HL-60 (cell line): ENCODE results near the gene KDM4C.

Experiments
- DNase-seq, 2 experiments: peaks; one replicate each; pipeline ENCODE4 v3.0.0-alpha.2; 2010 to 2020; ENCODE audit warnings: low read depth in 1 of 2, low spot score in 1 of 2
- H3K27ac ChIP-seq: fragments of 250-450 bp; sonication (Bioruptor Pico); replicated peaks from 2 replicates; pipeline ENCODE4 v1.5.1; 2020; ENCODE audit warnings: mild to moderate bottlenecking, moderate library complexity
- H3K27me3 ChIP-seq: fragments of 250-450 bp; sonication (Bioruptor Pico); 2 replicates; pipeline ENCODE4 v1.5.1; 2021; ENCODE audit warnings: mild to moderate bottlenecking, moderate library complexity; ENCODE audit not compliant: insufficient read depth, poor library complexity, severe bottlenecking
- H3K4me3 ChIP-seq: replicated peaks from 2 replicates; pipeline ENCODE4 v1.5.1; 2011; ENCODE audit warnings: mild to moderate bottlenecking, control low read depth, low read length; ENCODE audit not compliant: insufficient read depth
- GABPA ChIP-seq: IDR thresholded peaks from 2 replicates; pipeline ENCODE4 v1.6.1; 2012; ENCODE audit warnings: low read depth
- POLR2AphosphoS5 ChIP-seq: IDR thresholded peaks from 2 replicates; pipeline ENCODE4 v1.6.1; 2012; ENCODE audit warnings: low read depth
- SPI1 ChIP-seq: IDR thresholded peaks from 2 replicates; pipeline ENCODE4 v1.6.1; 2012; ENCODE audit warnings: low read depth, mild to moderate bottlenecking, borderline replicate concordance
- TF ChIP-seq, protein P1 (sequence below): IDR thresholded peaks from one replicate; pipeline ENCODE4 v1.5.1; 2011; ENCODE audit warnings: low read length, control low read depth, inconsistent platforms; ENCODE audit not compliant: insufficient read depth
- TF ChIP-seq, protein P2 (sequence below): IDR thresholded peaks from 2 replicates; pipeline ENCODE4 v1.6.1; 2012; ENCODE audit warnings: low read depth; ENCODE audit not compliant: insufficient replicate concordance

Gene KDM4C

DNA sequence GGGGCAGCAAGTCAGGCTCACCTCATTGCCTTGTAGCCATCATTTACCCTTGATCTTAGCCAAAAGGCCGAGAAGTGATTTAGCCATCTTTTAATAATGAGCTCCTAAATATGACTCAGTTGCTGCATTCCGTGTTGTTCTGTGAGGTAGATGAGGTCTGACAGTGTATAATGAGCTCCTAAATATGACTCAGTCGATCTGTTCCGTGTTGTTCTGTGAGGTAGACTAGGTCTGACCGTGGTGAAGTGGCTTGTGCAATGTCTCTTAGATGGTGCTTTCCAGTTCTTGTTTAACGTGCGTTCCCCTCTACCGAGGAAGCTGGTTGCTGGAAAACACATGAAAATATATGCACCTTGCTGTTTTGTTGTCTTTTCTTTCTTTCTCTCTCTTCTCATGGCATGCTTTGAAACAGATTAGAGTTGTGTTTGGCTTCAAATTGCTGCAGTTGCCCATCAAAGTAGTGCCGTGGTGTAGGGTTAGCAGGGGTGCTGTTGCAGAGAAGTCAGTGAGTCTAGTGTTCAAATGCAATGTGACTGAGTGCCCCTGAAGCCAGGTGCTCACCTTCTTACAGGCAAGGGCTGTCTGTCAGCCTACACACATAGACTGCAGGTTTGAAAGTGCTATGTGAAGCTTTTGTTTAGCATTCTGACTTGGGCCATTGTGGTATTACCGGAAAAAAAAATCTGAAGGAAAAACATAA, 118.6 kb downstream of the KDM4C start:
- Histone ChIP-seq H3K27me3 (no peaks in the 10 kb centered on the region), H3K4me3 (no peak overlapping the region), H3K27ac (no peak overlapping the region)
- TF ChIP-seq, protein P1, sequence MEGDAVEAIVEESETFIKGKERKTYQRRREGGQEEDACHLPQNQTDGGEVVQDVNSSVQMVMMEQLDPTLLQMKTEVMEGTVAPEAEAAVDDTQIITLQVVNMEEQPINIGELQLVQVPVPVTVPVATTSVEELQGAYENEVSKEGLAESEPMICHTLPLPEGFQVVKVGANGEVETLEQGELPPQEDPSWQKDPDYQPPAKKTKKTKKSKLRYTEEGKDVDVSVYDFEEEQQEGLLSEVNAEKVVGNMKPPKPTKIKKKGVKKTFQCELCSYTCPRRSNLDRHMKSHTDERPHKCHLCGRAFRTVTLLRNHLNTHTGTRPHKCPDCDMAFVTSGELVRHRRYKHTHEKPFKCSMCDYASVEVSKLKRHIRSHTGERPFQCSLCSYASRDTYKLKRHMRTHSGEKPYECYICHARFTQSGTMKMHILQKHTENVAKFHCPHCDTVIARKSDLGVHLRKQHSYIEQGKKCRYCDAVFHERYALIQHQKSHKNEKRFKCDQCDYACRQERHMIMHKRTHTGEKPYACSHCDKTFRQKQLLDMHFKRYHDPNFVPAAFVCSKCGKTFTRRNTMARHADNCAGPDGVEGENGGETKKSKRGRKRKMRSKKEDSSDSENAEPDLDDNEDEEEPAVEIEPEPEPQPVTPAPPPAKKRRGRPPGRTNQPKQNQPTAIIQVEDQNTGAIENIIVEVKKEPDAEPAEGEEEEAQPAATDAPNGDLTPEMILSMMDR, result no peak
- TF ChIP-seq POLR2AphosphoS5, result no peak
- TF ChIP-seq SPI1, result no peak
- TF ChIP-seq, protein P2, sequence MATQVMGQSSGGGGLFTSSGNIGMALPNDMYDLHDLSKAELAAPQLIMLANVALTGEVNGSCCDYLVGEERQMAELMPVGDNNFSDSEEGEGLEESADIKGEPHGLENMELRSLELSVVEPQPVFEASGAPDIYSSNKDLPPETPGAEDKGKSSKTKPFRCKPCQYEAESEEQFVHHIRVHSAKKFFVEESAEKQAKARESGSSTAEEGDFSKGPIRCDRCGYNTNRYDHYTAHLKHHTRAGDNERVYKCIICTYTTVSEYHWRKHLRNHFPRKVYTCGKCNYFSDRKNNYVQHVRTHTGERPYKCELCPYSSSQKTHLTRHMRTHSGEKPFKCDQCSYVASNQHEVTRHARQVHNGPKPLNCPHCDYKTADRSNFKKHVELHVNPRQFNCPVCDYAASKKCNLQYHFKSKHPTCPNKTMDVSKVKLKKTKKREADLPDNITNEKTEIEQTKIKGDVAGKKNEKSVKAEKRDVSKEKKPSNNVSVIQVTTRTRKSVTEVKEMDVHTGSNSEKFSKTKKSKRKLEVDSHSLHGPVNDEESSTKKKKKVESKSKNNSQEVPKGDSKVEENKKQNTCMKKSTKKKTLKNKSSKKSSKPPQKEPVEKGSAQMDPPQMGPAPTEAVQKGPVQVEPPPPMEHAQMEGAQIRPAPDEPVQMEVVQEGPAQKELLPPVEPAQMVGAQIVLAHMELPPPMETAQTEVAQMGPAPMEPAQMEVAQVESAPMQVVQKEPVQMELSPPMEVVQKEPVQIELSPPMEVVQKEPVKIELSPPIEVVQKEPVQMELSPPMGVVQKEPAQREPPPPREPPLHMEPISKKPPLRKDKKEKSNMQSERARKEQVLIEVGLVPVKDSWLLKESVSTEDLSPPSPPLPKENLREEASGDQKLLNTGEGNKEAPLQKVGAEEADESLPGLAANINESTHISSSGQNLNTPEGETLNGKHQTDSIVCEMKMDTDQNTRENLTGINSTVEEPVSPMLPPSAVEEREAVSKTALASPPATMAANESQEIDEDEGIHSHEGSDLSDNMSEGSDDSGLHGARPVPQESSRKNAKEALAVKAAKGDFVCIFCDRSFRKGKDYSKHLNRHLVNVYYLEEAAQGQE, result no peak
- no peak for TF ChIP-seq GABPA
- no peak for DNase-seq

DNA sequence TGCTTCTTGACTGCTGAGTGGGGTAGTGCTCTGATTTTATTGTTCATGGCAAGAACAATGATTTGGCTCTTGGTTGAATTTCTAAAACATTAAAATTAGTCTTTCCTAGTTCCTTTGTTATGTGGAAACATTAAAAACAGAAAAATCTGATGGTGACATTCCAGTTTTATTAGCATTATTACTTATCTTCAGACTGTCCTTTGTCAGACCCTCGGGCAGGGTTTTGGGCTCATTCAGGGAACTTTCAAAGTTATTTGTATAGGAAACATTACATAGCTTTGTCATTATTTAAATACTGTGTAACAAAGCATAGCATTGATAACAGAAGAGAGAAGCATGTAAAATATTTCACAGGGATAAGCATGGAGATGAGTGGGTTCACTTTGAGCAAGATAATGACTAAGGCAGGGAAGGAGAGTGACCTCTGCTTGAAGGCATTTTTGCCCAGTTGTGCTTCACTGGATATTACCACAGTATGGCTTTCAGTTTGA, 119.9 kb downstream of the KDM4C start:
- Histone ChIP-seq H3K27me3 (no peaks in the 10 kb centered on the region), H3K4me3 (no peak overlapping the region), H3K27ac (no peak overlapping the region)
- DNase-seq, result no peak
- no peak for TF ChIP-seq GABPA
- TF ChIP-seq, protein P2, result no peak
- TF ChIP-seq SPI1, result no peak
- TF ChIP-seq POLR2AphosphoS5, result no peak
- TF ChIP-seq, protein P1, result no peak

DNA sequence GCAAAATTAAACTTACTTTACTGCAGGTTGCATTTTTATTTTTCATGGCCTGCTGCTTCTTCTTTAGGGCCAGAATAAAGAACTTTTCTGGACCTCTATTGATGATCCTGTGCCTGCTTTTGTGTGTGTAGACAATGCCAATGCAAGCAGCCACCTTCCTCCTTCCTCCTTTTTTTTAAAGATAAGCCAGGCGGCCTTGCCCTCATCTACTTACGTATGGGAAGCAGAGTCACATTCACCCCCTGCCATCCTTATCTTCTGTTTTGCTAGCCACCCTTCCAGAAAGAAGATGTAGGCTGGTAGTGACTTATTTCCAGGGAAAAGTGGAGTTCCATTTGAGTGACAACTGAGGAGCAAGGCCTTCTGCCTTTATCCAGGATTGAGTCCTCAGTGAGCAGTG, 122.9 kb downstream of the KDM4C start:
- H3K4me3 ChIP-seq, result no peak overlapping the region
- TF ChIP-seq, protein P2, result no peak
- TF ChIP-seq, protein P1, result no peak
- TF ChIP-seq GABPA, result no peak
- TF ChIP-seq SPI1, result no peak
- TF ChIP-seq POLR2AphosphoS5, result no peak
- DNase-seq, result no peak
- no peak overlapping the region for H3K27ac ChIP-seq
- no peaks in the 10 kb centered on the region for H3K27me3 ChIP-seq
